ENCODE measurements around the gene C1orf50.
"Not testable (repeated sequence)": the region's sequence is repeated elsewhere in the genome, so short reads cannot be mapped to it uniquely, and the experiment has no call there.

C1orf50 gene

DNA sequence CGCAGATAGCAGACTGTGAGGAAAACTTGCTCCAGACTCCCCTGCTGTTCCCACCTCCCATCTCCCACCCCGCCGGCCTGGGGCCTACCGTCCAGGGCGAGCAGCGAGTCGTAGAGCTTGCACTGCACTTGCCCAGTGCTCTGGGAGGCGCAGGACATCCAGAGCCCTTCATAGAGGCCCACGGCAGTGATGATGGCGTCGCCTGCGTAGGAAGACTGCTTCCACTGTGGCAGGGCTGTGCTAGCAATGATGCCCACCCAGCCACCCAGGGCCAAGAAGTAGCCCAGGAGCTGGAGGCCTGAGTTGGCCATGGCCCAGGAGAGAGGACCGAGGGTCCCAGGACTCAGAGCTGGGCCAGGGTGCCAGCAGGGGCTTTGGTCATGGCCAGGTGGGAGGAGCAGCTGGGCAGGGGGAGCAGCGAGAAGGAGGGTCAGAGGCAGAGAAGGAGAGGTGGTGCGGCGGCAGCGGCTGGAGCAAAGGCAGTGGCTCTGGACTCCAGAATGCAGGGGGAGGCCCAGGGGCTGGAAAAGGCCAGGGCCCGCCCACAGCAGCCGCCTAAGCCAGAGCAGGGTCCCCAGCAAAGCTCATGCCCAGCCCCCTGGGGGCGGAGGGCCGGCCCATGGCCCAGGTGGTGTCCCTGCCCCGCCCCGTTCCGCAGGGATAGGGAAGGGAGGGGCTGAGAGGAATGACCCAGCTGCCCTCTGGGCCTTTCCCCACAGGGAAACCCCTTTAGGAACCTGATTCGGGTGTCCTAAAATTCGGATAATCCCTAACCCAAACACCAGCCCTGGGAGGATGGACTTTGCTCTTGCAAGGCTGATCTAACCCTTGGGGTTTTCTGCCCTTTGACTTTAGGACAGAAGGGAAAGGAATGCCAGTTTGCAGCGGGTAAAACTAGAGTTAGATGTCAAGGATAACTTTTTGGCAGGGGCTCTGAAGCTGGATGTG, 27.0 kb upstream of the C1orf50 start, which contains the start of gene CLDN19:
CLDN19 (minus strand) TSS at position 484 of the 948 bp plus-strand sequence; CDS start at position 311, 173 bp downstream.
- no peak for DNase-seq (ENCODE audit: low spot score)

DNA sequence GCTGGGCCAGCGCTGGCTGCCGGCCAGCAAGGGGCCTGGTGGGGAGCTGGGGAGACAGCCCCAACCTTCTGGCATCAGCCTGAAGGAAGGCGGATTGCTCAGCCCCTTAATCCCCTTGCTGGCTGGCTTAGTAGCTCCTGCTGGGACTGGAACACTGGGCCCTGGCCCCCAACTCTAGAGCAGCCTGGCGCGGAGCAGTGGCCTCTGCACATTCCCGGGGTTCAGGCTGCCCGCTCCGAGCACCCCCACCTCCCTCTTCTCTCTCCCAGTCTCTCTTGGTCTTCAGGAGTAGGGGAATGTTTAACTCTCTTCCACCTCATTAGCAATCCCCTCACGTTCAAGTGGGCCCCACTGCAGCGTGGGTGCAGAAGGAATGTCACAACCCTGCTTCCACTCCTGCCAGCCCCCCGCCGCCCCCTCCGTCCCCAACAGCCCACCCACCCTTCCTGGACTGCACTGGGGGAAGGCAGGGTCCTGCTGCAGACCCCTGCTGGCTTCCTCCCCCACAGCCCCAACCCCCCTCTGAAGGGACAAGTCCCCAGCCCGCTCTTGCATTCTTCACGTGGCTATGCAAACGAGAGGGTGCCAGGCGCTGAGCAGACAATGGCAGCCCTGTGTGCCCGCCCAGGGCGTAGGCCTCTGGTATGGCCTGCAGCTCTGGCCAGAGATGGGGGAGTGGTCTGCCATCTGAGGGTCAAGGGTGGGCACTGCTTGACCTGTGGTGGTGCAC, 26.0 kb upstream of the C1orf50 start:
- DNase-seq (ENCODE audit: low spot score) = no peak

- DNase-seq (ENCODE audit: low spot score) = no peak
These were observed 25.3 kb upstream of the C1orf50 start for GRCh38 chr1:42741706-42742105.

DNA sequence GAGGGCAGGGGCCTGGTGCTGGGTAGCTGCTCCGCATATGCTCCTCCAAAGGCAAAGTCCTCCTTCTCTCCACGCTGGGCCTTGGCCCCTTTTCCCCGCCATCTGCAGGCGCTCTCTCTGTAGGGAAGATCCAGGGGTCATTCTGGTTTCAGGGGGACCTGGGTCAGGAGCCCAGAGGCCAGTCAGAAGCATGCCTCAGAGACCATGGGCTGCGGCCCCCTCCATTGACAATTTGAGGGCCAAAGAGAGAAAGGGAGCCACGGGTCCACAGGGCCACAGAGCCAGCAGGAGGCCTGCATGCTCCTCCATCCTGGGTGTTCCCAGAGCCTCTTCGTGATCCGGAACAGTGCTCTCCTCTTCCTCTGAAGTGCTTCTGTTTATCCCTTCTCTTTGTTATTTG, 24.9 kb upstream of the C1orf50 start:
- no peak for DNase-seq (ENCODE audit: low spot score)

DNA sequence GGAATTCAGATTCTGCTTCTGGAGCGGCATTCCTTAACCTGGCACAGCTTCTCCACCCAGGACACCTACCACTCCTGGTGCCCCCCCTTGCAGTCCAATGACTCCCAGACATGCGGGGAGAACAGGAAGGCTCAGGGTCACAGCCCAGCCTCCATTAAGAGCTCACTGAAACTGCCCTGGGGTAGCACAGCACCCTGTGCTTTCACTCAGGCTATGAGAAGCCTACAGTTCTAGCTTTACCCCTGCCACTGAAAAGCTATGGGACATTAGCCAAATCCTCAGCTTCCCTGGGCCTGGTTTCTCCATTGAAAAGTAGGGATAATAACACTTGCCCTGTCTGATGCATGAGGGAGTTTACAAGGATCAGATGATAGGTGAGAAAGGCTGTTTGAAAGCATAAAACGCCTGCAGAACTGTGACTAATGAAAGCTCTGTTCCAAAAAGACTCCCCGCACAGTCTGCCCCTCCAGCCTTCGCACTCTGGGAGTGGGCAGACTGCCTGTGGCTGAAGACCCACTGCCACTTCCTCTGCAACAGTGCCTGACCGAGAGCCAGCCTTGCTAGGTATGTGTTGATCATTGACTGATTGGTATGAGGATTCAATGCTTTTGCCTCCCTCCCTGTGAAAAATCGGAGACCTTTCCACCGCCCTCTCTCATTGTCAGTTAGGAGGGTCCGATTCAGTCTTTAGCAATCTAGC, 24.3 kb upstream of the C1orf50 start:
- DNase-seq (ENCODE audit: low spot score) = no peak

- no peak for DNase-seq (ENCODE audit: low spot score)
These were observed 23.5 kb upstream of the C1orf50 start for GRCh38 chr1:42743317-42744147.

- no peak for DNase-seq (ENCODE audit: low spot score)
These were observed 23.0 kb upstream of the C1orf50 start for GRCh38 chr1:42744148-42744413.

DNA sequence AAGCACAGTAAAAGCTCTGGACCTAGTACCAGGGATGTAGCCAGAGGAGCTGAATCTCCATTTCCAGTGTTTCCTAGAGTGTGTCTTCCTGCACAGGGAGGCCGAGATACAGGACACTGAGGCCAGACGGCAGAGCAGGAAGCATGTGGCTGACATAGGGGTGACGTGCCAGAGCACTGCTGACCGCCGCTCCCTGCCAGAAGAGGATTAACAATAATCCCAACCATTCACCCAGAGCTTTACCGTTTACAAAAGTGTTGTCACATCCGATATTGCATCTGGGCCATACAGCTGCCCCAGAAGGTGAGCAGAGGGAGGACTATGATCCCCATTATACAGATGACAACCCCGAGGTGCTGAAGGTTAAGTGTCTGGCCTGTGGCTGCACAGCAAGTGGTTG, 21.2 kb upstream of the C1orf50 start:
- DNase-seq (ENCODE audit: low spot score) = no peak

GRCh38 chr1:42746436-42747105, 20.5 kb upstream of the C1orf50 start:
- no peak for DNase-seq (ENCODE audit: low spot score)

- peak; percentile 33 for DNase-seq (ENCODE audit: low spot score)
These were observed 19.9 kb upstream of the C1orf50 start for GRCh38 chr1:42747125-42747524.

- DNase-seq (ENCODE audit: low spot score) = no peak
These were observed 19.0 kb upstream of the C1orf50 start for GRCh38 chr1:42748021-42748420.

DNA sequence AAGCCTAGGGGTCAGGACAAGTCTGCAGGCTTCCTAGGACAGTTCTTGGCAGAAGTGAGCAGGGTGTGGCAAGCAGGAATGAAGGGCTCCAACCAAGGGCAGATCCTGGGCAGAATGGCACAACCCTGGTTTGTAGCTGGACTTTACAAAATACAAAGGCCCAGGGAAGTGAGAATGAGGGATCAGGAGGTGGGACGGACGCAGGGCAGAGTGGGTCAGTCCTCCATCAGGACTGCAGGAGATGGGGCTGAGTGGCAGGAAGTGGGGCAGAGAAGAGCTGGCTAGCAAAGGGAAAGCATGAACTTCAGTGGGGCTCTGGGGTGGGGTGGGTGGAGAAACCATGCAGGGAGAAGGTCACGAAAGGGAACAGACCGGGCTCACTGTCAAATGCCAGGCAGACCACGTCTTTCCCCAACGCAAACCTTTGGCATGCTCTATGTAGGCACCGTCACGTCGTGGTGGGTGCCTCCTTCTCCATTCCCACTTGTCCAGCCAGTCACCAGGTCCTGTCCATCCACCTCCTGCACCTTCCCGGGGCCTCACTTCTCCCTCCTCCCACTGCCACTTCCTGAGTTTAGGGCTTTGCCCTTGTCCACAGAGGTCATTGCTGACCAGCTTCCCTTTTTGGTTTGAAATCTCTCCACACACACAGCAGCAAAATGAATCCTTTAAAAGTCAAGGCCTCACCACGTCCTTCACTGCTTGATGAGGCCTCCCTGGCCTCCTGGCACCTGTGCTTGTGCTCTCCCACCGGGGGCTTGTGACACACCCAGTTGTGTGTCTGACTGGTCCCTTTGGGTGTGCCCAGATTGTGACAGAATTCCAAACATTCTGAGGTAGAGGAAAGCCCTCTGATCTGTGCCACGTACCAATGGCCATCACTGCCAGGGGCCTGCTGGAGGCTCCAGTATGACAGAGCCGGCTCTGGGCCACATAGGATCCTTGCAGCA, 18.3 kb upstream of the C1orf50 start:
- no peak for DNase-seq (ENCODE audit: low spot score)

- DNase-seq (ENCODE audit: low spot score) = no peak
These were observed 17.0 kb upstream of the C1orf50 start for GRCh38 chr1:42750041-42750440.

GRCh38 chr1:42751511-42752070, 15.5 kb upstream of the C1orf50 start:
- not testable (repeated sequence) for DNase-seq (ENCODE audit: low spot score)

DNA sequence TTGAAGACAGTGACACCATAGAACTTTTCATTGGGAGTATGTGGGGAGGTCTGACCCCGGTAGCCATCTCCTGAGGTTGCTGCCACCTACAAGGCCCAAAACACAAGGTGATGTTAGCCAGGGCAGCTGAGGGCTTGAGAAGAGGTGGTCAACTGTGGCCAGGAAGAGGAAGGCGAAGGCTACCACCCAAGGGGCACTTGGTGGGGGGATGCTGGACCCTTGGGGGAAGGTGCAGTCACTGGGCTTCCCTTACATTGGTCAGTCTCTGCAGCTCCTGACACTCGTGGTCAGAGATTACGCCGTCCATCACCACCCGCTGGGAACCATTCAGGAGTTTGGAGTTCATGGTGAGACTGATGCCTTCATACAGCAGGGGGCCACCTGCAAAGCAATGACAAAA, 14.8 kb upstream of the C1orf50 start:
- no peak for DNase-seq (ENCODE audit: low spot score)

DNA sequence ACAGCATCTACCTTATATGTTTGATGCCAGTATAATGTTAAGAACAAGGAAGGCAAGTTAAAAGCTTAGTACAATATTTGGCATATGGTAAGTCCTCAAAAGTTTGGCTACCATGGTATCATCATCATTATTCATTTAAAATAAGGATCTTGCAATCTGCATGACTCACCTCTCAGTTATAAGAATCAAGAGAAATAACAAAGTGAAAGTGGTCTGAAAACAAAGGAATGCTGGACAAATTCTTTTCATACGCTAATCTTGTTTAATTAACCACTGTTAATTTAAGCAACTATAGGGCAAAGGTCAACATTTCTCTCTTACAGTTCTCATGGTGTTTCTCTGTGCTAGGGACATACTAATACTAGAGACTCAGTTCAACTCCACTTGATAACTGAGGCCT, 14.0 kb upstream of the C1orf50 start:
- no peak for DNase-seq (ENCODE audit: low spot score)

- DNase-seq (ENCODE audit: low spot score) = peak; percentile 30
These were observed 9.8 kb upstream of the C1orf50 start for GRCh38 chr1:42756956-42757891.

DNA sequence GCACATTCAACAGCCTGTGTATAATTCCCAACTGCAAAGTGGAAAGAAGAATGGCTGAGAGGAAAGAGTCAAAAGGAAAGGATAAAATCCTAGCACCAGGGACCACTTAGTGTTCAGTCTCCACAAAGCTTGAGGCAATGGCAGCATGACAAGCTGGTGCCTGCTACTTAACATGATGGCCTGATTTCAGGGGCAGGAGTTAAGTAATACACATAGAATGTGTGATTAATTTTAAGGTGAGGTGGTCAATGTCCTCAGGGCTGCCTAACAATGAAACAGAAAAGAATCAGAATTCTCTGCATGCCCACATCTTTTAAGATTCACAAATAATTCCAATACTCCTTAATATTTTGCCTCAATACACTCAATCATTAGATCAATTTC, 9.2 kb upstream of the C1orf50 start:
- no peak for DNase-seq (ENCODE audit: low spot score)

DNA sequence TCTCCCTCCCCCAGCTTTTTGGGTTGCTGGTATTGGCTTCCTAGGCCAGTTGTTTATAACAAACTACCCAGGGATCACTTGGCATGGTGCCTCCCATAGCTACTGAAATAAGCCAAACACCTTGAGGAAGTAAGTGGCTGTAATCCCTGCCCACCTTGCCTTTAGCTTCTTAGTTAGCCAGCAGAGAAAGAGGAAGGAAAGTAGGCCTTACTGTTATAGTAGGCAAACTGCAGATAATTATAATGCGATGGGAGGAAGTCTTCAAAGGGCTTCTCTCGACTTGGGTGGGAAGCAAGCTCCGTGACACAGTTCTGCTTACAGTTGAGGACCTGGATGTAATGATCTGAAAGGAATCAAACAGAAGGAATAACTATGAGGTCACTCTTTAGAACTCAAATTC, 8.4 kb upstream of the C1orf50 start:
- no peak for DNase-seq (ENCODE audit: low spot score)
